ENCODE data around the gene PHF21A.
A peak's percentile ranks its signal among the peaks of the same experiment; 100 is the strongest.

PHF21A gene

GRCh38 chr11:45889966-45890365, 231.3 kb downstream of the PHF21A start:
- no peak for DNase-seq (ENCODE audit: low spot score)
- peak overlapping the region; percentile 37 for H3K27ac ChIP-seq
- POLR2A ChIA-PET (ENCODE audit: low non-redundant PET): no interaction called here
- no peak for TF ChIP-seq CTCF (conservative IDR thresholded peaks at IDR 0.05; ENCODE audit: low read depth)
- CTCF ChIA-PET: no interaction called here

- ChIA-PET CTCF (no interaction called here), POLR2A (ENCODE audit: low non-redundant PET) (no interaction called here)
- no peak for DNase-seq (ENCODE audit: low spot score)
- H3K27ac ChIP-seq: peak overlapping the region; percentile 37
- no peak for TF ChIP-seq CTCF (conservative IDR thresholded peaks at IDR 0.05; ENCODE audit: low read depth)
Measured at GRCh38 chr11:45889555-45889954, 231.7 kb downstream of the PHF21A start.

- POLR2A ChIA-PET (ENCODE audit: low non-redundant PET): no interaction called here
- CTCF ChIA-PET: interaction anchor here (0.6 kb wide), 1 partner anchor 428 kb away, joined by 3 read pairs; no protein-coding TSS in a partner anchor
- DNase-seq (ENCODE audit: low spot score): no peak
- TF ChIP-seq CTCF (conservative IDR thresholded peaks at IDR 0.05; ENCODE audit: low read depth): no peak
- no peak overlapping the region for H3K27ac ChIP-seq
Measured at GRCh38 chr11:45887587-45887986, 233.7 kb downstream of the PHF21A start.

- POLR2A ChIA-PET (ENCODE audit: low non-redundant PET): no interaction called here
- DNase-seq (ENCODE audit: low spot score): no peak
- H3K27ac ChIP-seq: no peak overlapping the region
- no peak for TF ChIP-seq CTCF (conservative IDR thresholded peaks at IDR 0.05; ENCODE audit: low read depth)
- CTCF ChIA-PET: interaction anchor here (0.6 kb wide), 2 partner anchors 44 to 429 kb away, joined by 3 to 4 read pairs; no protein-coding TSS in a partner anchor
Measured at GRCh38 chr11:45886816-45887520, 234.3 kb downstream of the PHF21A start.

GRCh38 chr11:45885921-45886721, 235.1 kb downstream of the PHF21A start:
- POLR2A ChIA-PET (ENCODE audit: low non-redundant PET): no interaction called here

More at GRCh38 chr11:45885921-45886721, 235.1 kb downstream of the PHF21A start:
- TF ChIP-seq CTCF (conservative IDR thresholded peaks at IDR 0.05; ENCODE audit: low read depth): no peak
- no peak for DNase-seq (ENCODE audit: low spot score)
- H3K27ac ChIP-seq: no peak overlapping the region
- CTCF ChIA-PET: interaction anchor here (0.6 kb wide), 1 partner anchor 43 kb away, joined by 4 read pairs; no protein-coding TSS in a partner anchor

Data from RWPE1 (cell line).